GM12878 (cell line): ENCODE measurements around the gene VGLL2.

Source experiments
- CBX3 ChIP-seq: fragments of 200-600 bp; sonication (generic); IDR thresholded peaks from 2 replicates; pipeline ENCODE4 v1.6.1; 2016; ENCODE audit warnings: low read depth, borderline replicate concordance
- CHD4 ChIP-seq: fragments of 200-600 bp; sonication (generic); IDR thresholded peaks from 2 replicates; pipeline ENCODE4 v1.6.1; 2016; ENCODE audit warnings: mild to moderate bottlenecking
- ESRRA ChIP-seq: IDR thresholded peaks from 2 replicates; pipeline ENCODE4 v1.6.1; 2012; ENCODE audit warnings: mild to moderate bottlenecking, low read length, improper control_type of control experiment
- KAT2A ChIP-seq: conservative IDR thresholded peaks from 2 replicates; pipeline ENCODE4 v1.6.1; 2011; ENCODE audit warnings: low read depth, low read length; ENCODE audit not compliant: control insufficient read depth
- MEF2B ChIP-seq: fragments of 450-650 bp; IDR thresholded peaks from 2 replicates; pipeline ENCODE4 v1.6.1; 2018; ENCODE audit warnings: mild to moderate bottlenecking, moderate library complexity; ENCODE audit not compliant: partially characterized antibody, poor library complexity, severe bottlenecking
- NBN ChIP-seq: fragments of 450-650 bp; IDR thresholded peaks from 2 replicates; pipeline ENCODE4 v1.6.1; 2016
- SPI1 ChIP-seq: IDR thresholded peaks from 2 replicates; pipeline ENCODE4 v1.6.1; 2011; ENCODE audit warnings: low read depth, mild to moderate bottlenecking, low read length, moderate library complexity, borderline replicate concordance; ENCODE audit not compliant: insufficient read depth
- WRNIP1 ChIP-seq: IDR thresholded peaks from 2 replicates; pipeline ENCODE4 v1.6.1; 2011; ENCODE audit warnings: low read depth, low read length, improper control_type of control experiment, borderline replicate concordance
- TF ChIP-seq, protein P1 (sequence below), 3 experiments: IDR thresholded peaks in 2 of 3; conservative IDR thresholded peaks in 1 of 3; 2 replicates each; pipeline ENCODE4 v1.5.1; 2011; ENCODE audit warnings: low read depth in 3 of 3, low read length in 3 of 3, mild to moderate bottlenecking in 3 of 3, control low read depth in 2 of 3, moderate library complexity in 2 of 3, inconsistent platforms in 1 of 3, mixed read lengths in 1 of 3; ENCODE audit not compliant: control insufficient read depth in 2 of 3, insufficient read depth in 1 of 3; ENCODE audit errors: extremely low read depth in 1 of 3
- TF ChIP-seq, protein P2 (sequence below): IDR thresholded peaks from 2 replicates; pipeline ENCODE4 v1.6.1; 2012; ENCODE audit warnings: low read depth, low read length, improper control_type of control experiment

DNA sequence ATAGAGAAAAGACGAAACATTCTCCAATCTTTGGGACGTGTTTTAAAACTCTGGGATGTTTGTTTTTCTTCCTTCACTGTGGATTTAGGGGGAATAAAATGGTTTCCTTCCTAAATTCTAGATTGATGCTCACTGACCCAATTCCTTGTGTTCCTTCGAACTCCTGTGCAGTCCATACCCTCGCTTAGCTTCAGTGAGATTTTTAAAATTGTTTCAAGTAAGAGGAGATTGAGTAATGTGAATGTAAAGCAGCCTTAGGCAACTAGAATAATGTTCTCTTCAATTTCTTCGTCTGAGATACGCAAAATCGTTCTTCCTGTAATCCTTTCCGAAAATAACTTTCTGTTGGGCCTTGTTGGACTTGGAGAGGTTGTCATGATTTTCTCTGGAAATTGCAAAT is 2.6 kb upstream of the VGLL2 start:
- no peak for TF ChIP-seq NBN
- no peak for TF ChIP-seq KAT2A
- no peak for TF ChIP-seq CHD4
- TF ChIP-seq WRNIP1: no peak
- no peak for TF ChIP-seq ESRRA
- no peak for TF ChIP-seq MEF2B
- TF ChIP-seq, protein P1, sequence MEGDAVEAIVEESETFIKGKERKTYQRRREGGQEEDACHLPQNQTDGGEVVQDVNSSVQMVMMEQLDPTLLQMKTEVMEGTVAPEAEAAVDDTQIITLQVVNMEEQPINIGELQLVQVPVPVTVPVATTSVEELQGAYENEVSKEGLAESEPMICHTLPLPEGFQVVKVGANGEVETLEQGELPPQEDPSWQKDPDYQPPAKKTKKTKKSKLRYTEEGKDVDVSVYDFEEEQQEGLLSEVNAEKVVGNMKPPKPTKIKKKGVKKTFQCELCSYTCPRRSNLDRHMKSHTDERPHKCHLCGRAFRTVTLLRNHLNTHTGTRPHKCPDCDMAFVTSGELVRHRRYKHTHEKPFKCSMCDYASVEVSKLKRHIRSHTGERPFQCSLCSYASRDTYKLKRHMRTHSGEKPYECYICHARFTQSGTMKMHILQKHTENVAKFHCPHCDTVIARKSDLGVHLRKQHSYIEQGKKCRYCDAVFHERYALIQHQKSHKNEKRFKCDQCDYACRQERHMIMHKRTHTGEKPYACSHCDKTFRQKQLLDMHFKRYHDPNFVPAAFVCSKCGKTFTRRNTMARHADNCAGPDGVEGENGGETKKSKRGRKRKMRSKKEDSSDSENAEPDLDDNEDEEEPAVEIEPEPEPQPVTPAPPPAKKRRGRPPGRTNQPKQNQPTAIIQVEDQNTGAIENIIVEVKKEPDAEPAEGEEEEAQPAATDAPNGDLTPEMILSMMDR (IDR thresholded peaks at IDR 0.05 in 2 of 3, conservative IDR thresholded peaks at IDR 0.05 in 1 of 3; ENCODE audit: control insufficient read depth in 2 of 3, extremely low read depth in 1 of 3, insufficient read depth in 1 of 3, low read depth in 3 of 3, low read length in 3 of 3): no peak
- TF ChIP-seq, protein P2, sequence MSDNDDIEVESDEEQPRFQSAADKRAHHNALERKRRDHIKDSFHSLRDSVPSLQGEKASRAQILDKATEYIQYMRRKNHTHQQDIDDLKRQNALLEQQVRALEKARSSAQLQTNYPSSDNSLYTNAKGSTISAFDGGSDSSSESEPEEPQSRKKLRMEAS: no peak
- TF ChIP-seq CBX3: no peak
- no peak for TF ChIP-seq SPI1
